Calu3 (cell line): ENCODE results near the gene FUT9. TPM values are rescaled to one million over a fixed set of nuclear protein-coding genes. Genes with fewer than 3 reads are reported as not detected.

ENCODE experiments used
- BruUV-seq: library from RNA; stranded (reverse); fragments of 400-500 nt; replicated peaks from 2 replicates; lab custom pipeline; 2021; lab: Mats Ljungman, UMichigan
- CTCF ChIA-PET: fragments of 300-600 bp; sonication (Branson Sonifier 250); formaldehyde crosslinking; loops from one replicate; lab custom pipeline; 2022; ENCODE audit warnings: antibody characterized with exemption; lab: Charles Lee
- DNase-seq: peaks from one replicate; pipeline ENCODE4 v3.0.0; 2022
- H3K27ac Mint-ChIP-seq: one replicate; pipeline ENCODE4 v1.8.0; 2022; ENCODE audit warnings: mixed read lengths; ENCODE audit not compliant: unreplicated experiment
- H3K27me3 Mint-ChIP-seq: one replicate; pipeline ENCODE4 v1.8.0; 2022; ENCODE audit warnings: mixed read lengths; ENCODE audit not compliant: unreplicated experiment
- H3K36me3 Mint-ChIP-seq: one replicate; pipeline ENCODE4 v1.8.0; 2022; ENCODE audit warnings: mild to moderate bottlenecking, moderate library complexity, mixed read lengths; ENCODE audit not compliant: insufficient read depth, unreplicated experiment
- H3K4me1 Mint-ChIP-seq: one replicate; pipeline ENCODE4 v1.8.0; 2022; ENCODE audit warnings: mild to moderate bottlenecking, low read depth, mixed read lengths; ENCODE audit not compliant: unreplicated experiment
- H3K4me3 Mint-ChIP-seq: one replicate; pipeline ENCODE4 v1.8.0; 2022; ENCODE audit warnings: mild to moderate bottlenecking, low read depth, moderate library complexity, mixed read lengths; ENCODE audit not compliant: unreplicated experiment
- H3K9me3 Mint-ChIP-seq: one replicate; pipeline ENCODE4 v1.8.0; 2022; ENCODE audit warnings: low read depth, mixed read lengths; ENCODE audit not compliant: unreplicated experiment
- intact Hi-C: fragments of 100-400 bp; cut with micrococcal nuclease; formaldehyde crosslinking; loops from one replicate; pipeline ENCODE4 v1.10.0; 2022; ENCODE audit not compliant: unreplicated experiment
- total RNA-seq: library from RNA; stranded (reverse); gene quantifications from 2 replicates; pipeline ENCODE4 v1.2.3, GENCODE V29; 2022
- TF ChIP-seq, protein P1 (sequence below): fragments of 200-600 bp; IDR thresholded peaks from one replicate; pipeline ENCODE4 v1.8.0; 2022; ENCODE audit warnings: antibody characterized with exemption; ENCODE audit not compliant: unreplicated experiment

FUT9 gene
- total RNA-seq, 1 experiment from 2014 or later: 1.9 TPM

DNA sequence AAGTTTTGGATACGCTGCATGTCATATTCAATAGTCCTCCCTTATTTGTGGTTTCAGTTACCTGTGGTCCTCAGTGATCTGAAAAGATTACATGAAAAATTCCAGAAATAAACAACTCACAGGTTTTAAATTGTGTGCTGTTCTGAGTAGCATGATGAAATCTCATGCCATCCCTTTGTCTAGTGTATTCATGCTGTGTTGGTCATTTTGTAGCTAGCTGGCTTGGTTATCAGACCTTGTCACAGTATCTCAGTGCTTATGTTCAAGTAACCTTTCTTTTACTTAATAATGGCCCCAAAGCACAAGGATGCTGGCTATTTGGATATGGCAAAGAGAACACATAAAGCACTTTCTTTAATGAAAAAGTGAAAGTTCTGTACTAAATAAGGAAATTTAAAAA, 78.3 kb downstream of the FUT9 start:
- no TSS peak for BruUV-seq

DNA sequence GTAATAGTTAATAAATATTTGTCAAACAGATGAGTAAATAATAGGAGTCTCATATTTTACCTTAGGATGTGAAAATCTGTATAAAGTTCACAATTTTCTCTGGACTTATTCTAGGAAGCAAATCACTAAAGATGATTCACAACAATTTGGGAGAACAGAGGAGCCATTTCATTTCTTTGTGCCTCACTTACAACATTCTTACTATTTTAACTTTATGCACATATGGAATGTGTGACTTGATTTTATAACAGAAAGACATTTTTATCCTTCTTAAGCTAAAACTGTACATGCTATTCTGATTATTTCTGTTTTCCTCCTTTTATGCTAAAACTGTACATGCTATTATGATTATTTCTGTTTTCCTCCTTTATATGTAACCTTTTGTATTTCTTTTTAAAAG, 83.3 kb downstream of the FUT9 start:
- Mint-ChIP-seq H3K36me3 (no peaks in the 10 kb centered on the region), H3K4me3 (no peak overlapping the region), H3K4me1 (no peaks in the 10 kb centered on the region), H3K27me3 (no peaks in the 10 kb centered on the region), H3K9me3 (no peaks in the 10 kb centered on the region), H3K27ac (no peak overlapping the region)
- CTCF ChIA-PET: no interaction called here
- BruUV-seq: no TSS peak
- no peak for DNase-seq
- intact Hi-C loops: no loop called here
- TF ChIP-seq, protein P1, sequence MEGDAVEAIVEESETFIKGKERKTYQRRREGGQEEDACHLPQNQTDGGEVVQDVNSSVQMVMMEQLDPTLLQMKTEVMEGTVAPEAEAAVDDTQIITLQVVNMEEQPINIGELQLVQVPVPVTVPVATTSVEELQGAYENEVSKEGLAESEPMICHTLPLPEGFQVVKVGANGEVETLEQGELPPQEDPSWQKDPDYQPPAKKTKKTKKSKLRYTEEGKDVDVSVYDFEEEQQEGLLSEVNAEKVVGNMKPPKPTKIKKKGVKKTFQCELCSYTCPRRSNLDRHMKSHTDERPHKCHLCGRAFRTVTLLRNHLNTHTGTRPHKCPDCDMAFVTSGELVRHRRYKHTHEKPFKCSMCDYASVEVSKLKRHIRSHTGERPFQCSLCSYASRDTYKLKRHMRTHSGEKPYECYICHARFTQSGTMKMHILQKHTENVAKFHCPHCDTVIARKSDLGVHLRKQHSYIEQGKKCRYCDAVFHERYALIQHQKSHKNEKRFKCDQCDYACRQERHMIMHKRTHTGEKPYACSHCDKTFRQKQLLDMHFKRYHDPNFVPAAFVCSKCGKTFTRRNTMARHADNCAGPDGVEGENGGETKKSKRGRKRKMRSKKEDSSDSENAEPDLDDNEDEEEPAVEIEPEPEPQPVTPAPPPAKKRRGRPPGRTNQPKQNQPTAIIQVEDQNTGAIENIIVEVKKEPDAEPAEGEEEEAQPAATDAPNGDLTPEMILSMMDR: no peak

More for the DNA sequence above, 78.3 kb downstream of the FUT9 start:
- intact Hi-C loops: no loop called here
- Mint-ChIP-seq H3K9me3 (no peaks in the 10 kb centered on the region), H3K27ac (no peak overlapping the region), H3K4me3 (no peak overlapping the region), H3K27me3 (no peaks in the 10 kb centered on the region), H3K4me1 (no peaks in the 10 kb centered on the region), H3K36me3 (no peaks in the 10 kb centered on the region)
- TF ChIP-seq, protein P1: no peak
- DNase-seq: no peak
- CTCF ChIA-PET: no interaction called here

DNA sequence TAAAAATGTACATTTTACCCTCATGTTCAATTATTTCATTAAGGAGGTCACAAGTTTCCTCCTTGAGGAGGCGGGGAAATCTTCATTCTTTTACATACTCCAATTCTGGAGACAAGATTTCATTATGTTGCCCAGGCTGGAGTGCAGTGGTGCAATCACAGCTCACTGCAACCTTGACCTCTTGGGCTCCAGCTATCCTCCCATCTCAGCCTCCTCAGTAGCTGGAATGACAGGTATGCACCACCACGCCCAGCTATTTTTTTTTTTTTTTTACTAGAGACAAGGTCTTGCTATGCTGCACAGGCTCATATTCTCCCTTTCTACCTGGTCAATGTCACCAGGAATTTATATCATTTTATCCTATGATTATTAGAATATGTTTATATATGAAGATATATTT, 85.8 kb downstream of the FUT9 start:
- CTCF ChIA-PET: no interaction called here
- H3K4me3 Mint-ChIP-seq: no peak overlapping the region
- H3K27me3 Mint-ChIP-seq: no peaks in the 10 kb centered on the region
- H3K27ac Mint-ChIP-seq: no peak overlapping the region
- BruUV-seq: no TSS peak
- TF ChIP-seq, protein P1: no peak
- intact Hi-C loops: no loop called here
- no peaks in the 10 kb centered on the region for H3K36me3 Mint-ChIP-seq
- H3K4me1 Mint-ChIP-seq: no peaks in the 10 kb centered on the region
- DNase-seq: no peak
- H3K9me3 Mint-ChIP-seq: no peaks in the 10 kb centered on the region

DNA sequence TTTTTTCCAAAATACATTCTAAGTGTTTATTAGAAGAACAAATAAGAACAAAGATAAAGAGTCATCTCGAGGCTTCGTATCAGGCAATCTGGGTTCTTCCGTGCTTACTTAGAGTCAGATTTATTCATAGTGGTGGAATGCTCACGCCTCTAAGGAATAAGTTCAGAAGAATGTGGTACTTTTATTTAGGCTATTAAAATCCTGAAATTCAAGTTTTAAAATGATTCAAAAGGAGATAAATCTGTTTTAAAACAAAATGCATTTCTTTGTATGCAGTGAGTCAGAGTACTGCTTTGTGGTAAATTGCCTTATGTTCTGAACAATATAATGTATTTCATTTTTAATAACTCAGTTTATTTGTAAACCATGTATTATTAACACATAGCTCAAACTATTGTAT, 89.1 kb downstream of the FUT9 start:
- no peak overlapping the region for H3K4me3 Mint-ChIP-seq
- H3K9me3 Mint-ChIP-seq: no peaks in the 10 kb centered on the region
- H3K36me3 Mint-ChIP-seq: no peaks in the 10 kb centered on the region
- peaks cover 4% of the 10 kb centered on the region for H3K4me1 Mint-ChIP-seq
- CTCF ChIA-PET: no interaction called here
- TF ChIP-seq, protein P1: no peak
- no peak for DNase-seq
- intact Hi-C loops: no loop called here
- BruUV-seq: no TSS peak
- no peaks in the 10 kb centered on the region for H3K27me3 Mint-ChIP-seq
- H3K27ac Mint-ChIP-seq: no peak overlapping the region
